KOPT-K1 (cell line): ENCODE data around the gene RNF225.
"Not testable (repeated sequence)": the region's sequence is repeated elsewhere in the genome, so short reads cannot be mapped to it uniquely, and the experiment has no call there.

Source experiments
- H3K27ac ChIP-seq: fragments of 200-600 bp; sonication (generic); 2 replicates; pipeline ENCODE4 v1.5.1; 2016; ENCODE audit warnings: antibody characterized with exemption, mild to moderate bottlenecking, low read depth, low read length; ENCODE audit not compliant: poor library complexity, severe bottlenecking
- H3K36me3 ChIP-seq: fragments of 200-600 bp; sonication (generic); 2 replicates; pipeline ENCODE4 v1.5.1; 2017; ENCODE audit warnings: antibody characterized with exemption, mild to moderate bottlenecking, low read length, moderate library complexity; ENCODE audit not compliant: insufficient read depth
- H3K9me3 ChIP-seq: fragments of 200-600 bp; sonication (generic); 2 replicates; pipeline ENCODE4 v1.5.1; 2017; ENCODE audit warnings: antibody characterized with exemption, low read length, mild to moderate bottlenecking; ENCODE audit not compliant: insufficient read depth, poor library complexity, severe bottlenecking

RNF225 gene

GRCh38 chr19:58376724-58377123, 18.7 kb upstream of the RNF225 start:
- not testable (repeated sequence) for H3K36me3 ChIP-seq, H3K9me3 ChIP-seq, H3K27ac ChIP-seq

- H3K9me3 ChIP-seq: no peaks in the 10 kb centered on the region
- H3K36me3 ChIP-seq: no peaks in the 10 kb centered on the region
- H3K27ac ChIP-seq: peak overlapping the region; percentile 78
These were observed 16.2 kb upstream of the RNF225 start for GRCh38 chr19:58379246-58379645.

DNA sequence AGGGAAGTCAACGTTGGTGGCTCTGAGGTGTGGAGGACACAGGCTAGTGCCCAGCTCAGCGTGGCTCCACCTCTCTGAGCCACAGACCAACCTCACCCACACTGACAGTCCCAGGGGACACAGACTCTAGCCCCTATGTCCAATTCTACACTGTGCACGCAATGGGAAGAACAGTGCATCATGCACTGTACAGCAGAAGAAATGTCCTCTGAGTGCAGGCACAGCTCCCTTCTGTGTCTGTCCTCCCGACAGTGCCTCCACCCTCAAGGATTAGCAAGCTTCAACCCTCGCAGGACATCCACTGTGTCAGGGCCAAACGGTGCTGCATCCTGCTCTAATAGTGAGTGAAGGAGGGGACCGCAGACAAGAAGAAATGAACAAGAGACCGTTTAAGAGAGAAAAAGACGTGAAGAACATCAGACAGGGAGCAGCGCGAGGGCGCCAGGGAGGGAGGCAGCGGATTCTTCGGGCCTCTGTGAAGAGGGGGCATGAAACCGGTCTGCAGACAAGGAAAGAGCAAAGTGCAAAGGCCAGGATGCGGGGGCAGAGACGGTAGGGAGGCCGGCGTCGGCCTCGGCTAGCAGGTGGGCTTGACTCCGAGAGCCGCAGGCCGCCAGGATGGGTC, 15.3 kb upstream of the RNF225 start:
- peak overlapping the region; percentile 78 for H3K27ac ChIP-seq
- H3K36me3 ChIP-seq: no peaks in the 10 kb centered on the region
- H3K9me3 ChIP-seq: no peaks in the 10 kb centered on the region

GRCh38 chr19:58380662-58381459, 14.6 kb upstream of the RNF225 start, which contains the start of gene ZNF837:
Gene ZNF837, minus strand, starts transcription at chr19:58381030. Its CDS starts 11,698 bp downstream, at chr19:58369332.
- Histone ChIP-seq H3K27ac (peak within 1 kb of the TSS; percentile 78), H3K36me3 (no peaks in the 10 kb centered on the region), H3K9me3 (no peaks in the 10 kb centered on the region)

DNA sequence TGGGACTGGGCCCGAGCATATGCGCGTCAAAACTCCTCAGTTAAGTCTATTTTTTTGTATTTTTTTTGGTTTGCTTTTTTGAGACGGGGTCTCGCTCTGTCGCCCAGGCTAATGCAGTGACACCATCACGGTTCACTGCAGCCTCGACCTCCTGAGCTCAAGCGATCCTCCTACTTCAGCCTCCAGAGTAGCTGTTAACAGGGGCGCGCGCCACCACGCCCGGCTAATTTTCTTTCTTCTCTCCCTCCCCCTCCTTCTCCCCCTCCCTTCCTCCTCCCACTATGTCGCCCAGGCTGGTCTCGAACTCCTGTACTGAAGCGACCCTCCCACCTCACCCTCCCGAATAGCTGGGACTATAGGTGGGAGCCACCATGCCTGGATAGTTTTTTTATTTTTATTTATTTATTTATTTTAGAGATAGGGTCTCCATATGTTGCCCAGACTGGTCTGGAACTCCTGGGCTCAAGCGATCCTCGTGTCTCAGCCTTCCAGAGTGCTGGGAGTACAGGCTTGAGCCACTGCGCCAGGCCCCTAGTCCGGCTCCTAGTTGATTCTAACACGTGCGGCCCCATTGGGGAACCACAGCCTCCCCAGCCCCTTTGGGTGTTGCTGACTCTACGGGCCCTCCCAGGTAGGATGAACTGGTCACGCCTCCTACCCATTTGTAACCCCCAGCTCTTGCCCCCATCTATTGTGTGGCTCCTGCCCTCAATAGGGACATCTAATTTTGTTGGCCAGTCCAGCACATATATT, 13.8 kb upstream of the RNF225 start:
- no peaks in the 10 kb centered on the region for H3K9me3 ChIP-seq
- H3K36me3 ChIP-seq: no peaks in the 10 kb centered on the region
- H3K27ac ChIP-seq: peak overlapping the region; percentile 78

GRCh38 chr19:58382997-58383603, 12.4 kb upstream of the RNF225 start:
- Histone ChIP-seq H3K9me3 (no peaks in the 10 kb centered on the region), H3K36me3 (peaks cover 3% of the 10 kb centered on the region), H3K27ac (no peak overlapping the region)

GRCh38 chr19:58385313-58385890, 10.1 kb upstream of the RNF225 start:
- H3K9me3 ChIP-seq: no peaks in the 10 kb centered on the region
- peaks cover 23% of the 10 kb centered on the region for H3K36me3 ChIP-seq
- H3K27ac ChIP-seq: peak overlapping the region; percentile 94

- Histone ChIP-seq H3K9me3 (no peaks in the 10 kb centered on the region), H3K36me3 (peaks cover 29% of the 10 kb centered on the region), H3K27ac (peak overlapping the region; percentile 94)
These were observed 9.4 kb upstream of the RNF225 start for GRCh38 chr19:58385891-58386575.

- Histone ChIP-seq H3K9me3 (no peaks in the 10 kb centered on the region), H3K36me3 (peaks cover 37% of the 10 kb centered on the region), H3K27ac (peak within 1 kb of the TSS; percentile 94)
These were observed 8.7 kb upstream of the RNF225 start, which contains the start of gene RPS5 for GRCh38 chr19:58386576-58387337. Gene RPS5, plus strand, starts transcription at chr19:58387269. Its CDS starts 869 bp downstream, at chr19:58388138.

DNA sequence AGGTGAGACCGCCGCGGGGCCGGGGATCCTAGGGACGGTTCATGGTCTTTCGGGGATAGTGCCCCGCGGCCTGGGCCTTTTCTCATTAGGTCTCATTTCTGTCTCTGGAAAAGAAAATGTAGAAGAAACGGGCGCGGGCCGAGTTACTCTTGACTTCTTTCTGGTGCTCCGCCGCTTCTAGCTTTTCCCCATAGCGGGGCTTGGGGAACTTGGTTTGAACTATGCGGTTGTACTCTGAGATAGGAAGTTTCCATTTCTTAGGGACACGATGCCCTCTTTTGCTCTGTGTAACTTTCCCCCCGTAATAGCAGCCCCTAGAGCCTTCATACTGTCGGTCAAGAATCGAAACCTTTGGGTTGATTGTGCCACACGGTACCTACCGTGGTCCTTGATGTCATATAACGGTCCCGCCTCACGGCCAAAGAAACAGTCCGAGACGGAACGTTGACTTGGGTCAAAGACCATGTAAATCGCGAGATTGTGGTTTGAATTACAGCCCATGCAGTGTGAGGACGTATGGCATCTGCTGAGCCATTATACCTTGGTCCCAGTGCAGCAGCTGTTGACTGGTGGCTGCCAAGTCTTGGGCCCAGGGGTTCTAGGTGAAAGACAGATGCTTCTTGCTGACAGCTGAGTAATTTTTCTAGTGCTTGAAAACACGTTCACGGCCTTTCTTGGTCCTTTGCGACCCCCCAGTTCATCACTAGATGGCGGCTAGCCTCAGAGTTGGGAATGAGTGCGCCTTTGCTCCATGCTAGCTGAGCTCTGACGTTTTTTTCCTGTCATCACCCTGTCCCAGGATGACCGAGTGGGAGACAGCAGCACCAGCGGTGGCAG, 7.9 kb upstream of the RNF225 start:
- peaks cover 45% of the 10 kb centered on the region for H3K36me3 ChIP-seq
- no peaks in the 10 kb centered on the region for H3K9me3 ChIP-seq
- peak overlapping the region; percentile 94 for H3K27ac ChIP-seq

GRCh38 chr19:58388175-58388526, 7.3 kb upstream of the RNF225 start:
- H3K9me3 ChIP-seq: no peaks in the 10 kb centered on the region
- peak overlapping the region; percentile 94 for H3K27ac ChIP-seq
- H3K36me3 ChIP-seq: peaks cover 51% of the 10 kb centered on the region

- Histone ChIP-seq H3K9me3 (no peaks in the 10 kb centered on the region), H3K27ac (no peak overlapping the region), H3K36me3 (peaks cover 84% of the 10 kb centered on the region)
These were observed 2.3 kb upstream of the RNF225 start for GRCh38 chr19:58392945-58393724.
